Measurements from ENCODE around the gene KLHL20.

DNA sequence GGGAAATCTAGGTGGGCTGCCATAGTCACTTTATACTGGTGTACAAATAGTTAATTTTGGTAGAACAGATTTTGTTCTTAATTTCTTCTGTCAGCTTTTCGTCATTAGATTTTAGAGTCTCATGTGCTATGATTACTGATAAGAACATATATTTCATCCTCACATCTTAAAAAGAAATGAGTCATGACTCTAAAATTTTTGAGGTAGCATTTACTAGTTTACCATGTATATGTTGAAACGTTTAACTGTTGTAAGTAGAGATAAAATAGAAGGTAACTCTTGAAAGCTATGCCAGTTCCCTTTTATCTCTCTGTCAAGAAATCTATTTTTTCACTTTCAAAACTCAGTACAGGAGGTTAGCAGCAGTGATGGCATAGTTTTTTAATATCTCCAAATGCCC lies 53.4 kb downstream of the KLHL20 start:
- TF ChIP-seq CTCF (conservative IDR thresholded peaks at IDR 0.05; ENCODE audit: low read depth, low read length) (no peak), EZH2 (IDR thresholded peaks at IDR 0.05; ENCODE audit: borderline replicate concordance, low read depth, low read length, poor library complexity, severe bottlenecking) (no peak)
